Measurements from ENCODE around the gene CRTC3. TPM values are rescaled to one million over a fixed set of nuclear protein-coding genes. Genes with fewer than 3 reads are reported as not detected.

The CRTC3 gene
- total RNA-seq, 2 experiments from 2014 or later: 90.7 to 92.4 TPM

GRCh38 chr15:90593499-90594158 lies 63.9 kb downstream of the CRTC3 start:
- H3K4me1 Mint-ChIP-seq (ENCODE audit: low read depth): peaks cover 78% of the 10 kb centered on the region
- intact Hi-C loops (cut with DNase I, micrococcal nuclease): loop anchor here (1.0 to 10.0 kb wide), 5 partner anchors 12 to 199 kb away; partner anchors contain the start of gene BLM (in 1 of the 2)
- H3K27ac Mint-ChIP-seq: peak overlapping the region; percentile 98
- peaks cover 11% of the 10 kb centered on the region for H3K36me3 ChIP-seq (ENCODE audit: insufficient read depth, low read length)
- ChIA-PET CTCF (no interaction called here), POLR2A (interaction anchor here (0.8 to 2.5 kb wide), 15 partner anchors 9 to 339 kb away, joined by 3 to 17 read pairs (median 6); partner anchors contain the start of gene HDDC3)
- H3K4me1 ChIP-seq (ENCODE audit: insufficient read depth, low read length): peaks cover 73% of the 10 kb centered on the region
- H3K27ac ChIP-seq (ENCODE audit: low read depth in 1 of 2, low read length in 2 of 2): peak overlapping the region; percentile 80 to 84
- no peaks in the 10 kb centered on the region for H3K27me3 ChIP-seq (ENCODE audit: control insufficient read depth in 1 of 2, insufficient read depth in 2 of 2, low read length in 2 of 2)
- ATAC-seq (ENCODE audit: poor library complexity) (no peak), DNase-seq (peak in 1 of 14 experiments; percentile 21)
- no peak overlapping the region for H3K4me3 ChIP-seq (ENCODE audit: low read length)
- H3K9me3 Mint-ChIP-seq: no peaks in the 10 kb centered on the region
- H3K27me3 Mint-ChIP-seq: no peaks in the 10 kb centered on the region
- TF ChIP-seq, protein P1, sequence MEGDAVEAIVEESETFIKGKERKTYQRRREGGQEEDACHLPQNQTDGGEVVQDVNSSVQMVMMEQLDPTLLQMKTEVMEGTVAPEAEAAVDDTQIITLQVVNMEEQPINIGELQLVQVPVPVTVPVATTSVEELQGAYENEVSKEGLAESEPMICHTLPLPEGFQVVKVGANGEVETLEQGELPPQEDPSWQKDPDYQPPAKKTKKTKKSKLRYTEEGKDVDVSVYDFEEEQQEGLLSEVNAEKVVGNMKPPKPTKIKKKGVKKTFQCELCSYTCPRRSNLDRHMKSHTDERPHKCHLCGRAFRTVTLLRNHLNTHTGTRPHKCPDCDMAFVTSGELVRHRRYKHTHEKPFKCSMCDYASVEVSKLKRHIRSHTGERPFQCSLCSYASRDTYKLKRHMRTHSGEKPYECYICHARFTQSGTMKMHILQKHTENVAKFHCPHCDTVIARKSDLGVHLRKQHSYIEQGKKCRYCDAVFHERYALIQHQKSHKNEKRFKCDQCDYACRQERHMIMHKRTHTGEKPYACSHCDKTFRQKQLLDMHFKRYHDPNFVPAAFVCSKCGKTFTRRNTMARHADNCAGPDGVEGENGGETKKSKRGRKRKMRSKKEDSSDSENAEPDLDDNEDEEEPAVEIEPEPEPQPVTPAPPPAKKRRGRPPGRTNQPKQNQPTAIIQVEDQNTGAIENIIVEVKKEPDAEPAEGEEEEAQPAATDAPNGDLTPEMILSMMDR (IDR thresholded peaks at IDR 0.05): no peak
- peaks cover 62% of the 10 kb centered on the region for H3K36me3 Mint-ChIP-seq (ENCODE audit: low read depth)
- no peaks in the 10 kb centered on the region for H3K9me3 ChIP-seq (ENCODE audit: control insufficient read depth in 1 of 2, insufficient read depth in 1 of 2, low read length in 2 of 2)
- H3K4me3 Mint-ChIP-seq: peak overlapping the region; percentile 89

GRCh38 chr15:90594301-90594738 lies 64.6 kb downstream of the CRTC3 start:
- Histone ChIP-seq H3K27ac (ENCODE audit: low read depth in 1 of 2, low read length in 2 of 2) (peak overlapping the region; percentile 80 to 84), H3K36me3 (ENCODE audit: insufficient read depth, low read length) (peaks cover 8% of the 10 kb centered on the region), H3K9me3 (ENCODE audit: control insufficient read depth in 1 of 2, insufficient read depth in 1 of 2, low read length in 2 of 2) (no peaks in the 10 kb centered on the region), H3K27me3 (ENCODE audit: control insufficient read depth in 1 of 2, insufficient read depth in 2 of 2, low read length in 2 of 2) (no peaks in the 10 kb centered on the region), H3K4me1 (ENCODE audit: insufficient read depth, low read length) (peaks cover 78% of the 10 kb centered on the region), H3K4me3 (ENCODE audit: low read length) (peak overlapping the region; percentile 34)
- POLR2A ChIA-PET: interaction anchor here (0.8 to 2.5 kb wide), 16 partner anchors 9 to 338 kb away, joined by 3 to 17 read pairs (median 6); partner anchors contain the start of gene HDDC3
- CTCF ChIA-PET: no interaction called here
- intact Hi-C loops (cut with DNase I, micrococcal nuclease): loop anchor here (1.0 to 10.0 kb wide), 5 partner anchors 13 to 200 kb away; partner anchors contain the start of gene BLM (in 1 of the 2)
- Mint-ChIP-seq H3K27me3 (no peaks in the 10 kb centered on the region), H3K9me3 (no peaks in the 10 kb centered on the region), H3K4me3 (peak overlapping the region; percentile 89), H3K4me1 (ENCODE audit: low read depth) (peaks cover 82% of the 10 kb centered on the region), H3K27ac (peak overlapping the region; percentile 98), H3K36me3 (ENCODE audit: low read depth) (peaks cover 63% of the 10 kb centered on the region)
- ATAC-seq (ENCODE audit: poor library complexity) (peak; percentile 94), DNase-seq (peak; percentile 69 to 94 (median 88))
- TF ChIP-seq, protein P1 (IDR thresholded peaks at IDR 0.05): no peak

- H3K27me3 Mint-ChIP-seq: no peaks in the 10 kb centered on the region
- peaks cover 72% of the 10 kb centered on the region for H3K36me3 Mint-ChIP-seq (ENCODE audit: low read depth)
- ChIA-PET CTCF (no interaction called here), POLR2A (interaction anchor here (1.2 to 2.7 kb wide), 2 partner anchors 22 to 65 kb away, joined by 4 to 11 read pairs; no protein-coding TSS in a partner anchor)
- TF ChIP-seq, protein P1 (IDR thresholded peaks at IDR 0.05): no peak
- ATAC-seq (ENCODE audit: poor library complexity): no peak
- Histone ChIP-seq H3K27ac (ENCODE audit: low read depth in 1 of 2, low read length in 2 of 2) (peak overlapping the region in 1 of 2 donors; percentile 14), H3K36me3 (ENCODE audit: insufficient read depth, low read length) (peaks cover 8% of the 10 kb centered on the region), H3K27me3 (ENCODE audit: control insufficient read depth in 1 of 2, insufficient read depth in 2 of 2, low read length in 2 of 2) (no peaks in the 10 kb centered on the region), H3K4me3 (ENCODE audit: low read length) (no peak overlapping the region), H3K4me1 (ENCODE audit: insufficient read depth, low read length) (peaks cover 73% of the 10 kb centered on the region), H3K9me3 (ENCODE audit: control insufficient read depth in 1 of 2, insufficient read depth in 1 of 2, low read length in 2 of 2) (no peaks in the 10 kb centered on the region)
- DNase-seq: no peak
- peak overlapping the region; percentile 98 for H3K27ac Mint-ChIP-seq
- intact Hi-C loops (cut with DNase I, micrococcal nuclease): loop anchor here (2.0 to 10.0 kb wide), 4 partner anchors 31 to 201 kb away; partner anchors contain the start of gene CRTC3 (in 1 of the 2)
- no peaks in the 10 kb centered on the region for H3K9me3 Mint-ChIP-seq
- H3K4me1 Mint-ChIP-seq (ENCODE audit: low read depth): peaks cover 92% of the 10 kb centered on the region
- H3K4me3 Mint-ChIP-seq: peak overlapping the region; percentile 17
Observed at GRCh38 chr15:90595763-90596155, 66.0 kb downstream of the CRTC3 start.

All from CD4-positive, alpha-beta T cell (primary cell).